ENCODE measurements around the gene UBR1. TPM values are rescaled to one million over a fixed set of nuclear protein-coding genes. Genes with fewer than 3 reads are reported as not detected.

The UBR1 gene
- total RNA-seq, 4 donors from 2014 or later: 21.3 to 108 (median 34.2) TPM

- TF ChIP-seq EP300 (IDR thresholded peaks at IDR 0.05; ENCODE audit: low read depth) (no peak), POLR2AphosphoS5 (IDR thresholded peaks at IDR 0.05) (no peak), CTCF (IDR thresholded peaks at IDR 0.05) (no peak), POLR2A (IDR thresholded peaks at IDR 0.05) (no peak)
- H3K9me3 ChIP-seq: no peaks in the 10 kb centered on the region
- H3K36me3 ChIP-seq: no peaks in the 10 kb centered on the region
- peaks cover 6 to 41% (median 12%) of the 10 kb centered on the region in 4 donors for H3K4me1 ChIP-seq
- no peak overlapping the region for H3K27ac ChIP-seq
- intact Hi-C loops (cut with DNase I; ENCODE audit: low total_unique reads) (no loop called here), in situ Hi-C loops (cut with MboI; ENCODE audit: low pct_ligation_motif_present in 1 of 4, low pct_unique_long_range_greater_than_20kb in 1 of 4, low sequenced_read_pairs in 3 of 4) (no loop called here)
- no peak for DNase-seq
- no peaks in the 10 kb centered on the region for H3K27me3 ChIP-seq
- no peak overlapping the region for H3K4me3 ChIP-seq
Measured at GRCh38 chr15:43100971-43101370, 4.9 kb downstream of the UBR1 start.

GRCh38 chr15:43099105-43099845 is 6.6 kb downstream of the UBR1 start:
- in situ Hi-C loops (cut with MboI; ENCODE audit: low pct_ligation_motif_present in 1 of 4, low pct_unique_long_range_greater_than_20kb in 1 of 4, low sequenced_read_pairs in 3 of 4) (no loop called here), intact Hi-C loops (cut with DNase I; ENCODE audit: low total_unique reads) (no loop called here)
- Histone ChIP-seq H3K4me1 (peaks cover 2 to 41% (median 8%) of the 10 kb centered on the region in 4 donors), H3K4me3 (no peak overlapping the region), H3K27ac (no peak overlapping the region), H3K9me3 (no peaks in the 10 kb centered on the region), H3K36me3 (no peaks in the 10 kb centered on the region), H3K27me3 (no peaks in the 10 kb centered on the region)
- no peak for DNase-seq
- TF ChIP-seq CTCF (IDR thresholded peaks at IDR 0.05) (no peak), EP300 (IDR thresholded peaks at IDR 0.05; ENCODE audit: low read depth) (no peak), POLR2AphosphoS5 (IDR thresholded peaks at IDR 0.05) (no peak), POLR2A (IDR thresholded peaks at IDR 0.05) (no peak)
- WGBS, 2 donors (ENCODE audit: low coverage in 1 of 2): 87 to 94% methylated on average over 8 to 10 of the region's 10 CpGs

GRCh38 chr15:43096411-43096810 is 9.4 kb downstream of the UBR1 start:
- Histone ChIP-seq H3K27me3 (no peaks in the 10 kb centered on the region), H3K9me3 (no peaks in the 10 kb centered on the region), H3K4me3 (no peak overlapping the region), H3K4me1 (peaks cover 0 to 44% (median 7%) of the 10 kb centered on the region in 4 donors), H3K36me3 (no peaks in the 10 kb centered on the region), H3K27ac (no peak overlapping the region)
- DNase-seq: no peak
- TF ChIP-seq CTCF (IDR thresholded peaks at IDR 0.05): no peak
- TF ChIP-seq POLR2A (IDR thresholded peaks at IDR 0.05): no peak
- no peak for TF ChIP-seq POLR2AphosphoS5 (IDR thresholded peaks at IDR 0.05)
- TF ChIP-seq EP300 (IDR thresholded peaks at IDR 0.05; ENCODE audit: low read depth): no peak
- WGBS, 2 donors (ENCODE audit: low coverage in 1 of 2): 77 to 100% methylated on average over 4 to 6 of the region's 6 CpGs
- intact Hi-C loops (cut with DNase I; ENCODE audit: low total_unique reads): no loop called here
- in situ Hi-C loops (cut with MboI; ENCODE audit: low pct_ligation_motif_present in 1 of 4, low pct_unique_long_range_greater_than_20kb in 1 of 4, low sequenced_read_pairs in 3 of 4): no loop called here

GRCh38 chr15:43095708-43096347 is 10.0 kb downstream of the UBR1 start:
- no peaks in the 10 kb centered on the region for H3K9me3 ChIP-seq
- peaks cover 0 to 44% (median 7%) of the 10 kb centered on the region in 4 donors for H3K4me1 ChIP-seq
- no peak overlapping the region for H3K4me3 ChIP-seq
- TF ChIP-seq EP300 (IDR thresholded peaks at IDR 0.05; ENCODE audit: low read depth): no peak
- TF ChIP-seq POLR2AphosphoS5 (IDR thresholded peaks at IDR 0.05): no peak
- no peak for TF ChIP-seq CTCF (IDR thresholded peaks at IDR 0.05)
- TF ChIP-seq POLR2A (IDR thresholded peaks at IDR 0.05): no peak
- in situ Hi-C loops (cut with MboI; ENCODE audit: low pct_ligation_motif_present in 1 of 4, low pct_unique_long_range_greater_than_20kb in 1 of 4, low sequenced_read_pairs in 3 of 4) (no loop called here), intact Hi-C loops (cut with DNase I; ENCODE audit: low total_unique reads) (no loop called here)
- WGBS, 2 donors (ENCODE audit: low coverage in 1 of 2): 91 to 92% methylated on average over 7 to 8 of the region's 8 CpGs
- H3K27ac ChIP-seq: no peak overlapping the region
- no peaks in the 10 kb centered on the region for H3K36me3 ChIP-seq
- no peaks in the 10 kb centered on the region for H3K27me3 ChIP-seq
- DNase-seq: no peak

Data from transverse colon (tissue), 4 donors.